GM18870 (cell line): Measurements from ENCODE around the gene KCNIP2.

ENCODE experiments used
- ATAC-seq: cut with Tn5 transposase; IDR thresholded peaks from one replicate; pipeline ENCODE4 v1.9.1; 2021; ENCODE audit warnings: moderate library complexity; ENCODE audit not compliant: unreplicated experiment

KCNIP2 gene

DNA sequence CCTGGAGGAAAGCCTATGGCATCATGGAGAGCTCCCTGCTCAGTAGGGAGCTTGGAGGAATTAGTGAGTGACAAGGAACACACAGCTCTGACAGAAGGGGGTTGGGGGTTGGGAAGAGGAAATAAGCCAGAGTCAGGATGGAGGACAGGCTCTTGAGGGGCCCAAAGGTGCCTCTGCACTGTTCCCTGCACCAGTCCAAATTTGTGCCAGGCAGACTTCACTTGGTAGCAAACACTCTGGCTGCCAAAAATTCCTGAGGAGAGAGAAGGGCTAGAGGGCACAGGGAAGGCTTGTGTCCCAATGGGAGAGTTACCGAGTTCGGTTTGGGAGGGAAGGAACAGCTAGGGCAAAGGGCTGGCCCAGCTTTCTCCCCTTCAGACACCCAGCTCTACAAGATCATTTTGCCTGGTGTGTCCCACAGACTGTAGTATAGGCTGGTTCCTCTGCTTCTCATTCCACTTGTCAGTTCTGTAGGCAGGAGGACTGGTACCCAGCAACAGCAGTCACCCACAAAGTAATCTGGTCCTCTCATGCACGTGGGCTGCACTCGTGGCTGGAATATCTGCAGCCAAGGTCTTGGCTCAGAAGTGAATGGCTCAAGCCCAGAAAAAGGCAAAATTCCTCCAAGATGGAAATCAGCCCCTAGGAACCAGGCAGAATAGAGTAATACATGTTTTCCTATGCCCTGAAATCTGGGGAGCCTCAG is 8.0 kb upstream of the KCNIP2 start:
- no peak for ATAC-seq

DNA sequence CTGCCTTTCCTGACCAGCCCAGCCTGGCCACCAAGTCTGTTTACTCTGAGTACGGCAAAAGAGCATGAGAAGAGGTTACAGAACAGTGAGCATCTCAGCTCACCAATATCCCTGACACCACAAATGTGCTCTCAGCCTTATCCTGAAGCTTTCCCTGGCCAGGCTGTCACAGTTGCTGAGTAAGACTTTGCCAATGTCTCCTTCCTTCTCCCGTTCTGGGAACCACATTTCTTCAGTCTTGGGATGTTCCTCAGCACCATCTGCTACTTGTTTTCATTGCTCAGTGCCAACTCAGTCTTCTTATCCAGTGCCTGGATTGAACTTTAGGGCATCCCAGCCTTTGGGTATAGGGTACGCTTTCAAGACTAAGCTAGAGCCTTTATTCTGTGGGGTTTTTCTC is 7.1 kb upstream of the KCNIP2 start:
- ATAC-seq = no peak

DNA sequence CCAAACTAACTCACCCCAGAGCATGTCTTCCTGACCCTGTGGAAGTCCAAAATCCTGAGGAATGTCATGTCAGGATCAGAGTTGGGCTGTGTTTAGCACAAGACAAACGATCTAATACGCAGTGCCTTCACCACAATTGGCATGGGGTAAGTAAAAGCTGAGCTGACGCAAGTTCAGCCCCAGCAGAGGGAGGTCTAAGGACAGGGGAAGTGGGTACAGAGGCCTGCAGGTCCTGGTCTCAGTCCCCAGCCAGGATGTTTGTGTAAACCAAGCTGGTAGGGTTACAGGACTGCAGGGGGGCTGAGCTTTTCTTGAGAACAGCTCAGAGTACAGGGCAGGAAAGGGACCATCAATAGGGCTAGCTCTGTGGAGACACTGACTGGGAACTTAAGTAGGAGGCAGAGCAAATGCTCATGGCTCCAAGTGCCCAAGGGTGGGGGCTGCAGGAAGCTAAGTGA is 5.3 kb upstream of the KCNIP2 start:
- no peak for ATAC-seq

GRCh38 chr10:101848408-101848807 is 4.8 kb upstream of the KCNIP2 start:
- ATAC-seq = no peak

DNA sequence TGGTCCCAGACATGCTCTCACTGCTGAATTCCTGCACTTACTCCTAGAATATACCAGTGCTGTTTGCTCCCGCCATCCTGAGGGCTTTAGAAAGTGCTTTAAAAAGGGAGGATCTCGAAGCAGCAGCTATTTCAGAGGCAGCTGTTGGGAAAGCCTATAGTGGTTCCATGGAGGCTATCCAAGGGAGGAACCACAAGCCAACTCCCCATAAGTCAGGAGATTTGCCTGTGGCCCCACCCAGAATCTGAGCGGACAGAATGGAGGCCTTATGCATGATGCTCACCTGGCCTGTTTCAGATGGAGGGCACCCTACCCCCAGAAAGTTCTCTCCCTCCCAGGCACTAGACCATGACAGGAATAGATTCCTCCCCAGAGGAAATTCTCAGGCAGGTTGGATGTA is 2.3 kb upstream of the KCNIP2 start:
- no peak for ATAC-seq

DNA sequence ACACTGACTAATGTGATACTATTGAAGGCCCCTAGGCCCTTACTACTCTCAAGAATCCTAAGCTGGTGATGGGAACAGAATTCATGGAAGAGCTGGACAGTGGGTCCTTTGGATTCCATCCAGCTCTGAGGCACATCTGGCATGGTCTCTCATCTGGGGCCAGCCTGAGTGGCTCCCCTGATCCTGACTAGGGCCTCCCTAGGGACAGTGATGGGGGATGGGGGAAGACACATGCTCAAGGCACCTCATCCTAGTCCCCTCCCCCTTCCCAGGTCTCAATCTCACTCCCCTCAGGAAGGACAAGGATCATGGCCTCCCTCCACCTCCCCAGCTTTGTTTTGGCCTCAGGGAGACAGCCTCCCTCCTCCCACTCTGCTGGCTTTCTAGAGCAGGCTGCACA is 1.8 kb downstream of the KCNIP2 start:
- no peak for ATAC-seq

GRCh38 chr10:101840741-101841453 is 2.7 kb downstream of the KCNIP2 start:
- ATAC-seq = peak; percentile 39

DNA sequence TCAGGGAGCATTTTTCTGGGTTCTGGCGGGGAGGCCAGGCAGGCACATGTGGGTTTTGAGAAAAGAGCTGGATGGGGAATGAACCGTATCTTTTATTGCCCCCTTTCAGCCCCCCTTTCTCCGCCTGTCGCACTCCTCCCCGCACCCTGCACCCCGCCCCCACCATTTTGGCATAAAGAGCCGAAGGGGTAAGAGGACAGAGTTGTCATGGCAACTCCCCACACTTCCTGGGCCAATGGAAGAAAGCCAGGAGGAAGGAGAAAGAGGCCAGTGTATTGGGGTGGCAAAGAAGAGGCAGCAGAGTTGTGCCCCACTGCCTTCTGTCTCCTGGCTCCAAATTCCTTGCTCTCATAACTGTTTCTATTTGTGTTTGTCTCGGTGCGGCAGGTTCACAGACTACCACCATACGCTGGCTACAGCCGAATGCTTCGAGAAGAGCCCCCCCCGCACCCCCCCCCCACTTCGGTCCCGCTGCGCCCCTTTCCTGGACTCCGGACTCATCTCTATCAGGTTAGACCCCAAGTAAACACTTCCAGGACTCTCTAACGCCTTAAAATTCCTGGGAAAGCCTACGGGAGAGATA is 3.4 kb downstream of the KCNIP2 start:
- no peak for ATAC-seq

GRCh38 chr10:101839416-101840063 is 4.1 kb downstream of the KCNIP2 start:
- ATAC-seq = no peak

DNA sequence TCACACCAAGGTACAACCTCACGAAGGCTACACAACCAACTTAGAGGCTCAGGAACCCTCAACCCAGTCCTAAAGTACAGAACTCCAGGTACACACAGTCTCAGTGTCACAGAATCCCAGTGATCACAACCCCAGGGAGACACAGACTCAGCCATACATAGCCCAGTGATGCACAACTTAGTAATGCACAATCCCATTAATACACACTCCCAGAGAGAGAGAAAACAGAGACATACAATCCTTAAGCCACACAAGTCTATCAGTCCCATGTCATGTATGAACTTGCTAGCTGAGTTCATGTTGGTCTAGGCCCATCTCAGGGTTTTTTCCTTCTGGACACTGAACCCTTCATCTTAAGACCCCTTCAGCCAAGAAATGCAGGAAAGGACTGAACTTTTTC is 4.6 kb downstream of the KCNIP2 start:
- no peak for ATAC-seq

DNA sequence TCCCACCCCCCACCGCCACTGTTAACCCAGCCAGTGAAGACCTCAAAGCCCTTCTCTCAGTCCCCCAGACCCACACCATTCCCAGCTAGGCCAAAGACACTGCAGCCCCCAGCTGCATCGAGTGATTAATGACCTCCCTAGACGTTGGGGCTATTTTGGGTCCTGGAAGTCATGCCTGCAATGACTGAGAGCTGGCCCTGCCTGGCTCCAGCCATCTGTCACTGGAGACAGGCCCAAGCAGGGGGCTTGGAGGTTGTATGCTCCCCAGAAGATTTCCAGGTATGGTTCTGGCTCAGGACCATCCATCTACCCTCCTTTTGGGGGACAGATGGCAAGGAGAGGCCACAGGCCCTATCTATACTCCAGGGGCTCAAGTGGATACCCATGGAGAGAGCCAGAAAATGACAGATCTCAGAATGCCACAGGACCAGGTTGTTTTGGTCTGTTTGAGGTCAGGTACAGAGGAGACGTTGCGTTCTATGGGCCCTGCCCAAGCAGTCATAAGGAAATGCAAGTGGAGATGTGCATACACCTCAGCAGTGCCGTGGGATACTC is 5.1 kb downstream of the KCNIP2 start:
- no peak for ATAC-seq

DNA sequence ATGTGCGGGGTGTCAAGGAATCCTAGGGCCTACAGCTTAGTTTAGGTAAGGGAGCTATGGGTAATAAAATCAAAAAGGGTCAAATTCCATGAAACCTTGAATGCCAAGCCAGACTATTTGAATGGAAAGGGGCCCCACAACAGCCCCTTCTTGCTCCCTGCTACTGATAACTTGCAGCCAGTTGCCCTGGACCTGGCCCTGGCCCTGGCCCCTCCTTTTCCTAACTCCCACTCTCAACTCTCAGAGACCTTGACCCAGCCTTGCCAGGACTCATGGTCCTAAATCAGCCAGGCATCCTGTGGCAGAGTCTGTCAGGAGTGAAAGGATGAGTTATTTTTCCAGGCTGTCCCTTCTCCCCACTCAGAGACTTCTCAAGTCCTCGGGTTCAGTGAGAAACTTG is 5.9 kb downstream of the KCNIP2 start:
- no peak for ATAC-seq

DNA sequence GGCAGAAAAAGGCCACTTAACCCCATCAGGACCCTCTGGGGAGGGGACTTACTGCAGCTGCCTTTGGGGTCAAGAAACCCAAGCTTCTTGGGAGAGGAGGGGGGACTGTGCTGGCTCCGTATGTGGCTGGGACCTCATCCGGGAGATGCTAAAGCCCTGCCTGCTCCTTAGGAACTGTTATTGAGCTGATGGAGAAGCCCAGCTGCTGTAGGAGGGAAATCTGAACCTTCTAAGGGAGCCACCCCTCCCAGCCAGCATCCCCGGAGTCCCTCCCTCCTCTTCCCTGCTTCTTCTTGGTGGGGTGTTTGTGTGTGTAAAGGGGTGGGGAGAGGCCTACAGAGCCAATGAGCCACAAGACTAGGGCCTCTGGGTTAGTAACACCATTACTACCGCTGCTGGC is 8.2 kb downstream of the KCNIP2 start:
- no peak for ATAC-seq

DNA sequence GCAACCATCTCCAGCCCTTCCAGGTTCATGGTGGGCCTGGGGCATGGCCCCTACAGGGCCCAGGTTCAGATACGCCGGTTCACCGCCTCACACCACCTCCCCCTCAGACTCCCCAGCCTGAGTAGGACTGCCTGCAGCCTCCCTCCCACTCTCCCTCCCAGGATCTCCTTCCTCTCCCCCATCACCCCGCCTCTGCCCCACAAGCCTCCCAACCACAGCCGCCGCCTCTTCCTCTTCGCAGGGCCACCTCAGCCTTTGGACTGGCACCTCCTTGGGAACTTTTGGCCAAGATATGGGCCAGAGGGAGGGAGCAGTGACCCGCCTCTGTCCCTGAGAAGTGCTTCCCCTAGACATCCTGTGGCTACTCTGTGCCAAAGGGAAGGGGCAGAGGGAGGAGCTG is 9.3 kb downstream of the KCNIP2 start:
- no peak for ATAC-seq

GRCh38 chr10:101833466-101833865 is 10.1 kb downstream of the KCNIP2 start:
- no peak for ATAC-seq

DNA sequence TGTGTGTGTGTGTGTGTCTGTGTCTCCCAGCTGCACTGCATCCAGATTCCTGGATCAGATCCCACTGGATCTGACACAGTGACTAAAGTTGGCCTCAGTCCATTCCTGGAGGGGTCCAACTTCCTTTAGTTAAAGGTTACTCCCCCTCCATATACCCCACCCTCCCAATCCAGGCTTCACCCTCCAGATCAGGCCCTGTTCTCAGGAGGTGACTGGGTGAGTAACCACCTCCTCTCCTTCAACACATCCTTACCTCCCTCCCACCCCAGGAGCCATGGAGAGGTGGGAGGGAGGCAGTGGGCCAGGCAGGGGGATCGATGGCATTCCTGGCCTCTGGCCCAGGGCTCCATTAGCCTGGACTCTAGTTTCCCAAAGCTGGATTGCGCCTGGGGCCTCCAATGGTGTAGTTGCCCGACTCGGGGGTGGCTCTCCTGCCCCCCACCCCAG is 11.3 kb downstream of the KCNIP2 start:
- ATAC-seq = no peak

- ATAC-seq = no peak
Measured at GRCh38 chr10:101831169-101831811, 12.3 kb downstream of the KCNIP2 start.

- ATAC-seq = no peak
Measured at GRCh38 chr10:101830322-101831168, 13.1 kb downstream of the KCNIP2 start.

GRCh38 chr10:101829561-101830315 is 13.9 kb downstream of the KCNIP2 start:
- ATAC-seq = no peak
